ENCODE data around the gene NDST3. TPM values are rescaled to one million over a fixed set of nuclear protein-coding genes. Genes with fewer than 3 reads are reported as not detected.

The NDST3 gene
- total and polyA plus RNA-seq, 4 donors: 0.36 to 2.8 (median 1.4) TPM

DNA sequence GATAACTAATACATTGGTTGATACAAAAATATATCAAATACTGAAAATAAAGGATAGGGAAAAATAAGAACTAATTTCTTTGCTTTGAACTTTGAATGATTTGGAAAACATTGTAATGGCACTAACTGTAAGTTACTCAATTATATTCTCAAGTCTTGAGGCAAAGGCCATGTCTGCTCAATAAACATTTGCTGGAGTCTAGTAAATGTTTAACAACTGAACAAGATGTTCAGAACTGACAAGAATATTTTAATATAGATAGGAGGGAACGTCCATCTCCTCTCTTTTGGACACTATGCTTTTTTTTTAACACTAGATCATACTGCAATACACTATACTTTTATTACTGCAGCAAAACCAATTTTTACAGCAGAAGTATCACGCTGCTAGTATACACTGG is 242.3 kb downstream of the NDST3 start:
- DNase-seq (ENCODE audit: low spot score): no peak
- H3K9ac ChIP-seq (ENCODE audit: low read depth in 1 of 2, low read length in 2 of 2): peak overlapping the region in 1 of 2 donors; percentile 37

More for the DNA sequence above, 242.3 kb downstream of the NDST3 start:
- Histone ChIP-seq H3K27ac (ENCODE audit: low read depth in 1 of 2, low read length in 2 of 2) (peak overlapping the region; percentile 52 to 62), H3K9me3 (ENCODE audit: control insufficient read depth in 4 of 4, low read length in 3 of 4) (no peaks in the 10 kb centered on the region), H3K27me3 (ENCODE audit: control insufficient read depth in 4 of 4, insufficient read depth in 4 of 4, low read length in 3 of 4) (no peaks in the 10 kb centered on the region), H3K36me3 (ENCODE audit: control insufficient read depth in 4 of 4, insufficient read depth in 3 of 4, low read depth in 1 of 4, low read length in 3 of 4) (peaks cover 0 to 2% (median under 1%) of the 10 kb centered on the region in 4 donors), H3K4me1 (ENCODE audit: control insufficient read depth in 4 of 4, insufficient read depth in 4 of 4, low read length in 3 of 4) (peaks cover 2 to 41% (median 31%) of the 10 kb centered on the region in 4 donors), H3K4me3 (ENCODE audit: low read depth in 1 of 3, low read length in 3 of 3) (peak overlapping the region in 2 of 3 donors; percentile 70 to 99)
- TF ChIP-seq NR2F2 (IDR thresholded peaks at IDR 0.05) (no peak), JUND (IDR thresholded peaks at IDR 0.05) (peak in 1 of 2 donors; percentile 36), GABPA (IDR thresholded peaks at IDR 0.05 in 1 of 2, conservative IDR thresholded peaks at IDR 0.05 in 1 of 2) (no peak), HNF4G (IDR thresholded peaks at IDR 0.05) (peak; percentile 39), EGR1 (IDR thresholded peaks at IDR 0.05; ENCODE audit: low read depth in 2 of 2) (no peak), FOXA2 (IDR thresholded peaks at IDR 0.05) (peak; percentile 16), FOXA1 (IDR thresholded peaks at IDR 0.05) (no peak), TAF1 (conservative IDR thresholded peaks at IDR 0.05) (no peak), YY1 (IDR thresholded peaks at IDR 0.05) (peak; percentile 59), HNF4A (conservative IDR thresholded peaks at IDR 0.05) (peak; percentile 67 to 77), SP1 (IDR thresholded peaks at IDR 0.05) (peak; percentile 60), RXRA (IDR thresholded peaks at IDR 0.05) (no peak), RAD21 (IDR thresholded peaks at IDR 0.05) (no peak)
- TF ChIP-seq, protein P1, sequence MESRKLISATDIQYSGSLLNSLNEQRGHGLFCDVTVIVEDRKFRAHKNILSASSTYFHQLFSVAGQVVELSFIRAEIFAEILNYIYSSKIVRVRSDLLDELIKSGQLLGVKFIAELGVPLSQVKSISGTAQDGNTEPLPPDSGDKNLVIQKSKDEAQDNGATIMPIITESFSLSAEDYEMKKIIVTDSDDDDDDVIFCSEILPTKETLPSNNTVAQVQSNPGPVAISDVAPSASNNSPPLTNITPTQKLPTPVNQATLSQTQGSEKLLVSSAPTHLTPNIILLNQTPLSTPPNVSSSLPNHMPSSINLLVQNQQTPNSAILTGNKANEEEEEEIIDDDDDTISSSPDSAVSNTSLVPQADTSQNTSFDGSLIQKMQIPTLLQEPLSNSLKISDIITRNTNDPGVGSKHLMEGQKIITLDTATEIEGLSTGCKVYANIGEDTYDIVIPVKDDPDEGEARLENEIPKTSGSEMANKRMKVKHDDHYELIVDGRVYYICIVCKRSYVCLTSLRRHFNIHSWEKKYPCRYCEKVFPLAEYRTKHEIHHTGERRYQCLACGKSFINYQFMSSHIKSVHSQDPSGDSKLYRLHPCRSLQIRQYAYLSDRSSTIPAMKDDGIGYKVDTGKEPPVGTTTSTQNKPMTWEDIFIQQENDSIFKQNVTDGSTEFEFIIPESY (IDR thresholded peaks at IDR 0.05): no peak
- TF ChIP-seq, protein P2, sequence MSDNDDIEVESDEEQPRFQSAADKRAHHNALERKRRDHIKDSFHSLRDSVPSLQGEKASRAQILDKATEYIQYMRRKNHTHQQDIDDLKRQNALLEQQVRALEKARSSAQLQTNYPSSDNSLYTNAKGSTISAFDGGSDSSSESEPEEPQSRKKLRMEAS (IDR thresholded peaks at IDR 0.05): no peak
- TF ChIP-seq, protein P3, sequence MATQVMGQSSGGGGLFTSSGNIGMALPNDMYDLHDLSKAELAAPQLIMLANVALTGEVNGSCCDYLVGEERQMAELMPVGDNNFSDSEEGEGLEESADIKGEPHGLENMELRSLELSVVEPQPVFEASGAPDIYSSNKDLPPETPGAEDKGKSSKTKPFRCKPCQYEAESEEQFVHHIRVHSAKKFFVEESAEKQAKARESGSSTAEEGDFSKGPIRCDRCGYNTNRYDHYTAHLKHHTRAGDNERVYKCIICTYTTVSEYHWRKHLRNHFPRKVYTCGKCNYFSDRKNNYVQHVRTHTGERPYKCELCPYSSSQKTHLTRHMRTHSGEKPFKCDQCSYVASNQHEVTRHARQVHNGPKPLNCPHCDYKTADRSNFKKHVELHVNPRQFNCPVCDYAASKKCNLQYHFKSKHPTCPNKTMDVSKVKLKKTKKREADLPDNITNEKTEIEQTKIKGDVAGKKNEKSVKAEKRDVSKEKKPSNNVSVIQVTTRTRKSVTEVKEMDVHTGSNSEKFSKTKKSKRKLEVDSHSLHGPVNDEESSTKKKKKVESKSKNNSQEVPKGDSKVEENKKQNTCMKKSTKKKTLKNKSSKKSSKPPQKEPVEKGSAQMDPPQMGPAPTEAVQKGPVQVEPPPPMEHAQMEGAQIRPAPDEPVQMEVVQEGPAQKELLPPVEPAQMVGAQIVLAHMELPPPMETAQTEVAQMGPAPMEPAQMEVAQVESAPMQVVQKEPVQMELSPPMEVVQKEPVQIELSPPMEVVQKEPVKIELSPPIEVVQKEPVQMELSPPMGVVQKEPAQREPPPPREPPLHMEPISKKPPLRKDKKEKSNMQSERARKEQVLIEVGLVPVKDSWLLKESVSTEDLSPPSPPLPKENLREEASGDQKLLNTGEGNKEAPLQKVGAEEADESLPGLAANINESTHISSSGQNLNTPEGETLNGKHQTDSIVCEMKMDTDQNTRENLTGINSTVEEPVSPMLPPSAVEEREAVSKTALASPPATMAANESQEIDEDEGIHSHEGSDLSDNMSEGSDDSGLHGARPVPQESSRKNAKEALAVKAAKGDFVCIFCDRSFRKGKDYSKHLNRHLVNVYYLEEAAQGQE (IDR thresholded peaks at IDR 0.05): no peak
- TF ChIP-seq, protein P4, sequence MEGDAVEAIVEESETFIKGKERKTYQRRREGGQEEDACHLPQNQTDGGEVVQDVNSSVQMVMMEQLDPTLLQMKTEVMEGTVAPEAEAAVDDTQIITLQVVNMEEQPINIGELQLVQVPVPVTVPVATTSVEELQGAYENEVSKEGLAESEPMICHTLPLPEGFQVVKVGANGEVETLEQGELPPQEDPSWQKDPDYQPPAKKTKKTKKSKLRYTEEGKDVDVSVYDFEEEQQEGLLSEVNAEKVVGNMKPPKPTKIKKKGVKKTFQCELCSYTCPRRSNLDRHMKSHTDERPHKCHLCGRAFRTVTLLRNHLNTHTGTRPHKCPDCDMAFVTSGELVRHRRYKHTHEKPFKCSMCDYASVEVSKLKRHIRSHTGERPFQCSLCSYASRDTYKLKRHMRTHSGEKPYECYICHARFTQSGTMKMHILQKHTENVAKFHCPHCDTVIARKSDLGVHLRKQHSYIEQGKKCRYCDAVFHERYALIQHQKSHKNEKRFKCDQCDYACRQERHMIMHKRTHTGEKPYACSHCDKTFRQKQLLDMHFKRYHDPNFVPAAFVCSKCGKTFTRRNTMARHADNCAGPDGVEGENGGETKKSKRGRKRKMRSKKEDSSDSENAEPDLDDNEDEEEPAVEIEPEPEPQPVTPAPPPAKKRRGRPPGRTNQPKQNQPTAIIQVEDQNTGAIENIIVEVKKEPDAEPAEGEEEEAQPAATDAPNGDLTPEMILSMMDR (IDR thresholded peaks at IDR 0.05; ENCODE audit: low read depth, low read length, missing input control): no peak
- TF ChIP-seq, protein P5, sequence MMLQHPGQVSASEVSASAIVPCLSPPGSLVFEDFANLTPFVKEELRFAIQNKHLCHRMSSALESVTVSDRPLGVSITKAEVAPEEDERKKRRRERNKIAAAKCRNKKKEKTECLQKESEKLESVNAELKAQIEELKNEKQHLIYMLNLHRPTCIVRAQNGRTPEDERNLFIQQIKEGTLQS (IDR thresholded peaks at IDR 0.05): no peak
- WGBS: 22% methylated on average over 2 of the region's 2 CpGs

Measured in liver (tissue), 9 donors.